K562 (cell line): ENCODE measurements around the gene ADAM8. TPM values are rescaled to one million over a fixed set of nuclear protein-coding genes. Genes with fewer than 3 reads are reported as not detected.

Experiments used
- ATAC-seq: fragments of 200-7000 bp; cut with Tn5 transposase; 3 replicates; pipeline ENCODE4 v1.9.1; 2020; ENCODE audit warnings: moderate library complexity
- BruUV-seq: library from RNA; stranded (reverse); fragments of 400-500 nt; replicated peaks from 2 replicates; lab custom pipeline; 2021; lab: Mats Ljungman, UMichigan
- CTCF ChIA-PET: fragments of 300-600 bp; formaldehyde crosslinking; extraction: SDS; loops from one replicate; lab custom pipeline; 2021; ENCODE audit warnings: low intra/inter-chr PET ratio; lab: Yijun Ruan, JAX
- POLR2A ChIA-PET: fragments of 300-600, 350-650 bp; sonication (Branson Sonifier 250); formaldehyde crosslinking; extraction: SDS; loops from one replicate; lab custom pipeline; 2021; ENCODE audit warnings: antibody characterized with exemption, inconsistent platforms; lab: Yijun Ruan, JAX
- DNase-seq, 4 experiments: peaks; one replicate each; pipeline versions ENCODE4 v3.0.0 to v3.0.0-alpha.2; 2011 to 2018; ENCODE audit warnings: low spot score in 3 of 4, mixed read lengths in 3 of 4; ENCODE audit errors: extremely low read depth in 1 of 4
- FAIRE-seq: peaks from 2 replicates; lab custom pipeline; 2011; peaks lifted over from hg19 to GRCh38; lab: Jason Lieb, UNC
- H2AFZ ChIP-seq: 2 replicates; pipeline ENCODE4 v1.6.0; 2011; ENCODE audit warnings: low read depth, low read length, control low read depth, inconsistent platforms
- H3K27ac ChIP-seq: fragments of 200-600 bp; 3 replicates; pipeline ENCODE4 v1.8.0; 2011; ENCODE audit warnings: low read depth, mild to moderate bottlenecking, control low read depth, inconsistent platforms, low read length, moderate library complexity, mixed read lengths; ENCODE audit errors: extremely low read depth
- H3K27me3 ChIP-seq, 2 experiments: fragments of 300-600 bp in 1 of 2; 2 replicates in 1 of 2; 3 replicates in 1 of 2; pipeline versions ENCODE4 v1.6.0 to v1.8.0; 2011; ENCODE audit warnings: inconsistent platforms in 2 of 2, low read length in 2 of 2, mild to moderate bottlenecking in 1 of 2, mixed read lengths in 1 of 2, moderate library complexity in 1 of 2; ENCODE audit not compliant: control insufficient read depth in 2 of 2, insufficient read depth in 2 of 2
- H3K36me3 ChIP-seq: fragments of 300-600 bp; 3 replicates; pipeline ENCODE4 v1.8.0; 2011; ENCODE audit warnings: mild to moderate bottlenecking, low read length, inconsistent platforms; ENCODE audit not compliant: control insufficient read depth, insufficient read depth
- H3K4me1 ChIP-seq, 2 experiments: fragments of 200-600 bp in 1 of 2; replicated peaks in 1 of 2; 2 replicates in 1 of 2; 3 replicates in 1 of 2; pipeline versions ENCODE4 v1.5.1 to v1.8.0; 2011; ENCODE audit warnings: inconsistent platforms in 2 of 2, low read length in 2 of 2, mild to moderate bottlenecking in 1 of 2, mixed read lengths in 1 of 2, moderate library complexity in 1 of 2; ENCODE audit not compliant: control insufficient read depth in 2 of 2, insufficient read depth in 2 of 2
- H3K4me2 ChIP-seq: 2 replicates; pipeline ENCODE4 v1.6.1; 2011; ENCODE audit warnings: low read length, control low read depth, inconsistent platforms, mixed read lengths; ENCODE audit not compliant: insufficient read depth
- H3K4me3 ChIP-seq: fragments of 200-600 bp; sonication (generic), shearing (Covaris generic); 2 replicates; pipeline ENCODE4 v1.5.1; 2016; ENCODE audit warnings: control low read depth, inconsistent platforms
- H3K79me2 ChIP-seq: fragments of 200-600 bp; 3 replicates; pipeline ENCODE4 v1.8.0; 2011; ENCODE audit warnings: low read length, inconsistent platforms; ENCODE audit not compliant: control insufficient read depth, insufficient read depth
- H3K9ac ChIP-seq, 2 experiments: 2 replicates each; pipeline versions ENCODE4 v1.6.0 to v1.6.1; 2011; ENCODE audit warnings: low read depth in 2 of 2, low read length in 2 of 2, control low read depth in 1 of 2, inconsistent platforms in 1 of 2, mild to moderate bottlenecking in 1 of 2, mixed read lengths in 1 of 2; ENCODE audit not compliant: insufficient read depth in 1 of 2
- H3K9me1 ChIP-seq: one replicate; pipeline ENCODE4 v1.6.0; 2011; ENCODE audit warnings: inconsistent platforms, mild to moderate bottlenecking, low read length, moderate library complexity; ENCODE audit not compliant: control insufficient read depth, insufficient read depth
- H3K9me3 ChIP-seq: replicated peaks from 2 replicates; pipeline ENCODE4 v1.5.1; 2011; ENCODE audit warnings: low read depth, low read length, inconsistent platforms; ENCODE audit not compliant: control insufficient read depth, insufficient read depth
- H4K20me1 ChIP-seq: replicated peaks from 2 replicates; pipeline ENCODE4 v1.6.1; 2011; ENCODE audit warnings: low read length, inconsistent platforms, mixed read lengths; ENCODE audit not compliant: control insufficient read depth, insufficient read depth
- CTBP1 ChIP-seq: fragments of 450-650 bp; IDR thresholded peaks from 2 replicates; pipeline ENCODE4 v1.6.1; 2016; ENCODE audit warnings: borderline replicate concordance
- EP400 ChIP-seq: fragments of 450-650 bp; IDR thresholded peaks from 2 replicates; pipeline ENCODE4 v1.6.1; 2017; ENCODE audit warnings: antibody characterized with exemption, mild to moderate bottlenecking, moderate library complexity
- FOXK1 ChIP-seq: sonication (generic); formaldehyde crosslinking; IDR thresholded peaks from 2 replicates; pipeline ENCODE4 v1.8.0; 2022; ENCODE audit warnings: missing genetic modification reagents, mild to moderate bottlenecking, borderline replicate concordance
- FOXO4 ChIP-seq: fragments of 450-650 bp; formaldehyde crosslinking; IDR thresholded peaks from 2 replicates; pipeline ENCODE4 v1.4.0; 2020; ENCODE audit warnings: mild to moderate bottlenecking, moderate library complexity
- FUS ChIP-seq: fragments of 200-400 bp; formaldehyde crosslinking; optimal IDR thresholded peaks from 2 replicates; pipeline ENCODE3; 2017; ENCODE audit warnings: low read depth, low read length
- GTF2B ChIP-seq: IDR thresholded peaks from 2 replicates; pipeline ENCODE4 v1.6.1; 2011; ENCODE audit not compliant: insufficient read length; ENCODE audit errors: extremely low read depth
- MAFF ChIP-seq: IDR thresholded peaks from 2 replicates; pipeline ENCODE4 v1.6.1; 2012; ENCODE audit warnings: low read length, improper control_type of control experiment
- RREB1 ChIP-seq: fragments of 250-450 bp; sonication (Bioruptor Pico); IDR thresholded peaks from 2 replicates; pipeline ENCODE4 v1.4.0; 2020
- SOX6 ChIP-seq: fragments of 450-650 bp; IDR thresholded peaks from 2 replicates; pipeline ENCODE4 v1.6.1; 2014; ENCODE audit warnings: mild to moderate bottlenecking
- SREBF2 ChIP-seq: sonication (generic); formaldehyde crosslinking; IDR thresholded peaks from 2 replicates; pipeline ENCODE4 v1.4.0; 2020; ENCODE audit warnings: mild to moderate bottlenecking, missing genetic modification reagents
- STAG1 ChIP-seq: sonication (generic); formaldehyde crosslinking; IDR thresholded peaks from 2 replicates; pipeline ENCODE4 v1.5.0; 2020; ENCODE audit warnings: missing genetic modification reagents, borderline replicate concordance
- ZNF431 ChIP-seq: sonication (generic); formaldehyde crosslinking; IDR thresholded peaks from 2 replicates; pipeline ENCODE4 v1.8.0; 2022; ENCODE audit warnings: mild to moderate bottlenecking, missing genetic modification reagents
- WGBS: fragments of 100-300 bp; shearing (Covaris generic); methylation state at CpG from one replicate; pipeline ENCODE4 v1.1.6; 2016; ENCODE audit warnings: low coverage, mixed read lengths; ENCODE audit not compliant: insufficient coverage; ENCODE audit errors: missing lambda C conversion rate; 5-methylcytosine and 5-hydroxymethylcytosine counted together
- in situ Hi-C: fragments of 300-500 bp; cut with MboI; formaldehyde crosslinking; loops from 4 replicates; pipeline ENCODE4 v1.15.0; 2018; ENCODE audit warnings: inconsistent platforms, mixed read lengths
- intact Hi-C: fragments of 100-400 bp; cut with micrococcal nuclease; formaldehyde crosslinking; loops from 2 replicates; pipeline ENCODE4 v1.14.2; 2022
- polyA plus RNA-seq, 8 experiments: library from polyadenylated mRNA; depleted of rRNA in 4 of 8; stranded (reverse) in 5 of 8; unstranded in 3 of 8; fragments of >200 nt; fragmentation: Nextera tagmentation in 2 of 8; fragmentation: Illumina TruSeq in 1 of 8; extraction: Ambion mirVana in 2 of 8; extraction: Trizol in 1 of 8; gene quantifications; 2 replicates each; pipeline versions ENCODE4 v1.2.1 to v1.2.3, GENCODE V29; 2011 to 2014; ENCODE audit warnings: inconsistent platforms in 1 of 8, missing spikeins in 1 of 8
- total RNA-seq, 7 experiments: library from RNA; depleted of rRNA in 6 of 7; stranded (reverse); fragments of >200 nt in 6 of 7; fragmentation: Illumina TruSeq in 2 of 7; extraction: Trizol in 2 of 7; gene quantifications; 2 replicates each; pipeline versions ENCODE4 v1.2.1 to v1.2.3, GENCODE V29; 2011 to 2021; ENCODE audit warnings: low replicate concordance in 1 of 7
- TF ChIP-seq, protein P1 (sequence below): fragments of 450-650 bp; IDR thresholded peaks from 2 replicates; pipeline ENCODE4 v1.6.1; 2017; ENCODE audit warnings: mild to moderate bottlenecking, moderate library complexity

Gene ADAM8
- total and polyA plus RNA-seq, 9 of the 15 experiments (the other 6 are each of a cell fraction or from before 2014, with no cell fraction given), result 0.07 to 7.0 (median 1.1) TPM

DNA sequence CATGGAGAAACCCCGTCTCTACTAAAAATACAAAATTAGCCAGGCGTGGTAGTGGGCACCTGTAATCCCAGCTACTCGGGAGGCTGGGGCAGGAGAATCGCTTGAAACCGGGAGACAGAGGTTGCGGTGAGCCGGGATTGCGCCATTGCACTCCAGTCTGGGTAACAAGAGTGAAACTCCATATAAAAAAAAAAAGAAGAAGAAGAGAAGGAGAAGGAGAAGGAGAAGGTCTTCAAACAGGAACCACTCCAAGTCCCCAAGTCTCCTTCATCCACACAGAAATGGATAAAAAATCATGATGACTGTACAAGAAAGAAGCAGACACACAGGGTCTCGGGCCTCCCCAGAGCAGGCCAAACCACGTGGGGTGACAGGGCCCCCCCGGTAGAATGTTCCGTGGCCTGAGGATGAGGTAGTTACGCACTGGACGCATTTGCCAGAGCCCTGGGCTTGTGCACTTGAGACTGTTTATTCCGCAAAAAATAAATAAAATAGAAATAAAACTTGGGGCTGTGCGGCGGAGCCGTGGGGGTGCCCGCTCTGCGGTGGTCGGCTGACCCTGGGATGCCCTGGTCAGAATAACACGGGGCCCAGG is 23.2 kb downstream of the ADAM8 start:
- Histone ChIP-seq H3K79me2 (no peaks in the 10 kb centered on the region), H3K4me3 (no peak overlapping the region), H3K4me1 (peaks cover 3 to 66% of the 10 kb centered on the region in 2 experiments; a peak in 4 of 5 replicates), H3K27ac (no peak overlapping the region), H3K9me3 (no peaks in the 10 kb centered on the region), H4K20me1 (no peaks in the 10 kb centered on the region), H2AFZ (no peak overlapping the region), H3K4me2 (no peak overlapping the region), H3K9ac (no peak overlapping the region), H3K27me3 (no peaks in the 10 kb centered on the region), H3K9me1 (no peaks in the 10 kb centered on the region), H3K36me3 (no peaks in the 10 kb centered on the region)
- intact Hi-C loops, result no loop called here
- ATAC-seq, result no peak
- no peak for DNase-seq
- no TSS peak for BruUV-seq
- in situ Hi-C loops, result no loop called here
- ChIA-PET POLR2A (no interaction called here), CTCF (no interaction called here)
- 54% methylated on average over 7 of the region's 22 CpGs for WGBS
- FAIRE-seq, result no peak
- TF ChIP-seq MAFF, result no peak
- TF ChIP-seq, protein P1, sequence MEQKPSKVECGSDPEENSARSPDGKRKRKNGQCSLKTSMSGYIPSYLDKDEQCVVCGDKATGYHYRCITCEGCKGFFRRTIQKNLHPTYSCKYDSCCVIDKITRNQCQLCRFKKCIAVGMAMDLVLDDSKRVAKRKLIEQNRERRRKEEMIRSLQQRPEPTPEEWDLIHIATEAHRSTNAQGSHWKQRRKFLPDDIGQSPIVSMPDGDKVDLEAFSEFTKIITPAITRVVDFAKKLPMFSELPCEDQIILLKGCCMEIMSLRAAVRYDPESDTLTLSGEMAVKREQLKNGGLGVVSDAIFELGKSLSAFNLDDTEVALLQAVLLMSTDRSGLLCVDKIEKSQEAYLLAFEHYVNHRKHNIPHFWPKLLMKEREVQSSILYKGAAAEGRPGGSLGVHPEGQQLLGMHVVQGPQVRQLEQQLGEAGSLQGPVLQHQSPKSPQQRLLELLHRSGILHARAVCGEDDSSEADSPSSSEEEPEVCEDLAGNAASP, result no peak
- TF ChIP-seq SOX6, result no peak
- no peak for TF ChIP-seq EP400
- TF ChIP-seq RREB1 (CRISPR knock-in tag), result no peak
- TF ChIP-seq SREBF2 (CRISPR knock-in tag), result no peak
- no peak for TF ChIP-seq FOXK1 (CRISPR knock-in tag)
- TF ChIP-seq GTF2B, result no peak
- TF ChIP-seq CTBP1, result no peak
- TF ChIP-seq FUS, result no peak
- TF ChIP-seq ZNF431 (CRISPR knock-in tag), result no peak
- no peak for TF ChIP-seq FOXO4 (CRISPR knock-in tag)
- no peak for TF ChIP-seq STAG1 (CRISPR knock-in tag)
